ENCODE results near the gene KCNQ5. TPM values are rescaled to one million over a fixed set of nuclear protein-coding genes. Genes with fewer than 3 reads are reported as not detected.
"Not testable (repeated sequence)": the region's sequence is repeated elsewhere in the genome, so short reads cannot be mapped to it uniquely, and the experiment has no call there.

Gene KCNQ5
- total RNA-seq (2014; rRNA removed; shearing (Covaris generic)): not detected in 2 replicates

- DNase-seq: no peak
- no peak within 1 kb of the TSS for H3K27ac ChIP-seq
Measured at GRCh38 chr6:72621291-72622093, at the start of gene KCNQ5. Gene KCNQ5 (plus strand): TSS chr6:72622064.

GRCh38 chr6:72579865-72580264 is 42.0 kb upstream of the KCNQ5 start:
- DNase-seq: no peak
- no peak overlapping the region for H3K27ac ChIP-seq

More at GRCh38 chr6:72621291-72622093, at the start of gene KCNQ5:
- no peak within 1 kb of the TSS for H3K4me3 ChIP-seq
- H3K27me3 ChIP-seq: no peaks in the 10 kb centered on the region
- H3K4me1 ChIP-seq: no peaks in the 10 kb centered on the region
- H3K9me3 ChIP-seq (replicated peaks): no peaks in the 10 kb centered on the region
- H3K36me3 ChIP-seq: no peaks in the 10 kb centered on the region

GRCh38 chr6:72580281-72580940 is 41.5 kb upstream of the KCNQ5 start:
- Histone ChIP-seq H3K36me3 (no peaks in the 10 kb centered on the region), H3K9me3 (replicated peaks) (no peaks in the 10 kb centered on the region), H3K4me3 (no peak overlapping the region), H3K27ac (no peak overlapping the region), H3K27me3 (no peaks in the 10 kb centered on the region), H3K4me1 (no peaks in the 10 kb centered on the region)
- DNase-seq: peak; percentile 27 to 41

More at GRCh38 chr6:72579865-72580264, 42.0 kb upstream of the KCNQ5 start:
- Histone ChIP-seq H3K27me3 (no peaks in the 10 kb centered on the region), H3K4me1 (no peaks in the 10 kb centered on the region), H3K4me3 (no peak overlapping the region), H3K9me3 (replicated peaks) (no peaks in the 10 kb centered on the region), H3K36me3 (no peaks in the 10 kb centered on the region)

GRCh38 chr6:72580950-72581349 is 40.9 kb upstream of the KCNQ5 start:
- H3K27ac ChIP-seq; H3K9me3 ChIP-seq (replicated peaks); H3K4me1 ChIP-seq; H3K27me3 ChIP-seq; H3K36me3 ChIP-seq; H3K4me3 ChIP-seq; DNase-seq: not testable (repeated sequence)

- Histone ChIP-seq H3K36me3 (no peaks in the 10 kb centered on the region), H3K27me3 (no peaks in the 10 kb centered on the region), H3K4me3 (no peak overlapping the region), H3K4me1 (no peaks in the 10 kb centered on the region), H3K9me3 (replicated peaks) (no peaks in the 10 kb centered on the region), H3K27ac (no peak overlapping the region)
- no peak for DNase-seq
Measured at GRCh38 chr6:72588155-72588554, 33.7 kb upstream of the KCNQ5 start.

- no peak for DNase-seq
- Histone ChIP-seq H3K9me3 (replicated peaks) (no peaks in the 10 kb centered on the region), H3K4me1 (no peaks in the 10 kb centered on the region), H3K4me3 (no peak overlapping the region), H3K27me3 (no peaks in the 10 kb centered on the region), H3K36me3 (no peaks in the 10 kb centered on the region), H3K27ac (no peak overlapping the region)
Measured at GRCh38 chr6:72589096-72589495, 32.8 kb upstream of the KCNQ5 start.

GRCh38 chr6:72595812-72596211 is 26.1 kb upstream of the KCNQ5 start:
- Histone ChIP-seq H3K27ac (no peak overlapping the region), H3K9me3 (replicated peaks) (no peaks in the 10 kb centered on the region), H3K27me3 (no peaks in the 10 kb centered on the region), H3K4me1 (no peaks in the 10 kb centered on the region), H3K36me3 (no peaks in the 10 kb centered on the region), H3K4me3 (no peak overlapping the region)
- no peak for DNase-seq

- no peaks in the 10 kb centered on the region for H3K4me1 ChIP-seq
- H3K27ac ChIP-seq: no peak overlapping the region
- H3K9me3 ChIP-seq (replicated peaks): no peaks in the 10 kb centered on the region
- H3K27me3 ChIP-seq: no peaks in the 10 kb centered on the region
- no peaks in the 10 kb centered on the region for H3K36me3 ChIP-seq
- no peak overlapping the region for H3K4me3 ChIP-seq
- DNase-seq: peak in 1 of 2 experiments; percentile 24
Measured at GRCh38 chr6:72616406-72617015, 5.4 kb upstream of the KCNQ5 start.

GRCh38 chr6:72617721-72618120 is 4.1 kb upstream of the KCNQ5 start:
- Histone ChIP-seq H3K27me3 (no peaks in the 10 kb centered on the region), H3K4me1 (no peaks in the 10 kb centered on the region), H3K4me3 (no peak overlapping the region), H3K9me3 (replicated peaks) (no peaks in the 10 kb centered on the region), H3K27ac (no peak overlapping the region), H3K36me3 (no peaks in the 10 kb centered on the region)
- DNase-seq: no peak

GRCh38 chr6:72619883-72620696 is 1.8 kb upstream of the KCNQ5 start:
- no peaks in the 10 kb centered on the region for H3K4me1 ChIP-seq
- no peaks in the 10 kb centered on the region for H3K9me3 ChIP-seq (replicated peaks)
- H3K36me3 ChIP-seq: no peaks in the 10 kb centered on the region
- no peak overlapping the region for H3K4me3 ChIP-seq
- no peak overlapping the region for H3K27ac ChIP-seq
- DNase-seq: peak; percentile 11 to 31
- H3K27me3 ChIP-seq: no peaks in the 10 kb centered on the region

- Histone ChIP-seq H3K36me3 (no peaks in the 10 kb centered on the region), H3K9me3 (replicated peaks) (no peaks in the 10 kb centered on the region), H3K4me1 (no peaks in the 10 kb centered on the region), H3K4me3 (no peak overlapping the region), H3K27ac (no peak overlapping the region), H3K27me3 (no peaks in the 10 kb centered on the region)
- DNase-seq: no peak
Measured at GRCh38 chr6:72620871-72621290, 983 bp upstream of the KCNQ5 start.

GRCh38 chr6:72622094-72622940 is 453 bp downstream of the KCNQ5 start:
- no peaks in the 10 kb centered on the region for H3K9me3 ChIP-seq (replicated peaks)
- H3K4me1 ChIP-seq: no peaks in the 10 kb centered on the region
- H3K36me3 ChIP-seq: no peaks in the 10 kb centered on the region
- no peak for DNase-seq
- H3K27ac ChIP-seq: no peak overlapping the region
- H3K4me3 ChIP-seq: no peak overlapping the region
- no peaks in the 10 kb centered on the region for H3K27me3 ChIP-seq

GRCh38 chr6:72623808-72624207 is 1.9 kb downstream of the KCNQ5 start:
- no peaks in the 10 kb centered on the region for H3K9me3 ChIP-seq (replicated peaks)
- H3K27ac ChIP-seq: no peak overlapping the region
- H3K27me3 ChIP-seq: no peaks in the 10 kb centered on the region
- no peaks in the 10 kb centered on the region for H3K36me3 ChIP-seq
- no peaks in the 10 kb centered on the region for H3K4me1 ChIP-seq
- no peak for DNase-seq
- no peak overlapping the region for H3K4me3 ChIP-seq
